Endothelial cell of umbilical vein (primary cell): ENCODE data around the gene ARHGAP21. TPM values are rescaled to one million over a fixed set of nuclear protein-coding genes. Genes with fewer than 3 reads are reported as not detected.

Experiments used
- BruUV-seq: library from RNA; stranded (reverse); fragments of 400-500 nt; replicated peaks from 2 replicates; lab custom pipeline; 2021; lab: Mats Ljungman, UMichigan
- CTCF ChIA-PET: fragments of 300-600, 350-600 bp; sonication (Branson Sonifier 250); formaldehyde crosslinking; loops from one replicate; lab custom pipeline; 2021; ENCODE audit warnings: antibody characterized with exemption, inconsistent platforms; lab: Charles Lee
- POLR2A ChIA-PET: fragments of 300-600, 350-600 bp; sonication (Branson Sonifier 250); formaldehyde crosslinking; loops from one replicate; lab custom pipeline; 2021; ENCODE audit warnings: antibody characterized with exemption, inconsistent platforms; lab: Charles Lee
- DNase-seq: peaks from one replicate; pipeline ENCODE4 v3.0.0-alpha.2; 2011; ENCODE audit warnings: low read depth, low spot score
- FAIRE-seq: peaks from 2 replicates; lab custom pipeline; 2011; peaks lifted over from hg19 to GRCh38; lab: Jason Lieb, UNC
- H2AFZ ChIP-seq: 2 replicates; pipeline ENCODE4 v1.6.0; 2012; ENCODE audit warnings: low read depth, low read length, control low read depth, inconsistent platforms
- H3K27ac ChIP-seq: 2 replicates; pipeline ENCODE4 v1.5.1; 2011; ENCODE audit warnings: low read depth, mild to moderate bottlenecking, control low read depth, low read length, moderate library complexity; ENCODE audit not compliant: insufficient read depth
- H3K27me3 ChIP-seq, 2 experiments: 2 replicates each; pipeline versions ENCODE4 v1.6.0 to v1.6.1; 2011; ENCODE audit warnings: low read length in 2 of 2, mixed read lengths in 1 of 2; ENCODE audit not compliant: control insufficient read depth in 2 of 2, insufficient read depth in 2 of 2
- H3K36me3 ChIP-seq, 2 experiments: 2 replicates in 1 of 2; 3 replicates in 1 of 2; pipeline ENCODE4 v1.5.1; 2011; ENCODE audit warnings: low read length in 2 of 2, mild to moderate bottlenecking in 1 of 2, moderate library complexity in 1 of 2; ENCODE audit not compliant: control insufficient read depth in 2 of 2, insufficient read depth in 2 of 2; ENCODE audit errors: extremely low read depth in 1 of 2
- H3K4me1 ChIP-seq: 3 replicates; pipeline ENCODE4 v1.5.1; 2011; ENCODE audit warnings: mild to moderate bottlenecking, low read length; ENCODE audit not compliant: control insufficient read depth, insufficient read depth; ENCODE audit errors: extremely low read depth
- H3K4me2 ChIP-seq: 2 replicates; pipeline ENCODE4 v1.6.1; 2011; ENCODE audit warnings: low read length, control low read depth, mixed read lengths; ENCODE audit not compliant: insufficient read depth
- H3K4me3 ChIP-seq, 3 experiments: fragments of 200-600 bp in 1 of 3; sonication (generic), shearing (Covaris generic) in 1 of 3; replicated peaks in 1 of 3; 2 replicates each; pipeline ENCODE4 v1.5.1; 2011 to 2016; ENCODE audit warnings: control low read depth in 3 of 3, low read length in 3 of 3, mild to moderate bottlenecking in 2 of 3, inconsistent platforms in 1 of 3, low read depth in 1 of 3, moderate library complexity in 1 of 3; ENCODE audit not compliant: insufficient read depth in 1 of 3
- H3K79me2 ChIP-seq: 2 replicates; pipeline ENCODE4 v1.6.0; 2012; ENCODE audit warnings: low read length, inconsistent platforms; ENCODE audit not compliant: control insufficient read depth, insufficient read depth
- H3K9ac ChIP-seq: replicated peaks from 2 replicates; pipeline ENCODE3; 2011; ENCODE audit warnings: low read length, control low read depth; ENCODE audit not compliant: insufficient read depth; ENCODE audit errors: extremely low read depth
- H3K9me1 ChIP-seq: replicated peaks from 3 replicates; pipeline ENCODE4 v1.6.0; 2011; ENCODE audit warnings: mild to moderate bottlenecking, low read length; ENCODE audit not compliant: control insufficient read depth, insufficient read depth; ENCODE audit errors: extremely low read depth
- H3K9me3 ChIP-seq: replicated peaks from 2 replicates; pipeline ENCODE4 v1.5.1; 2012; ENCODE audit warnings: low read length, inconsistent platforms; ENCODE audit not compliant: control insufficient read depth, insufficient read depth
- H4K20me1 ChIP-seq: replicated peaks from 2 replicates; pipeline ENCODE3; 2011; ENCODE audit warnings: mild to moderate bottlenecking, low read length; ENCODE audit not compliant: control insufficient read depth, insufficient read depth; ENCODE audit errors: extremely low read depth
- EZH2 ChIP-seq: IDR thresholded peaks from 2 replicates; pipeline ENCODE4 v1.6.1; 2012; ENCODE audit warnings: borderline replicate concordance, low read depth, mild to moderate bottlenecking, moderate library complexity, low read length, inconsistent platforms; ENCODE audit not compliant: severe bottlenecking
- FOS ChIP-seq: IDR thresholded peaks from 2 replicates; pipeline ENCODE4 v1.6.1; 2011; ENCODE audit warnings: mild to moderate bottlenecking, low read length, moderate library complexity, borderline replicate concordance; ENCODE audit not compliant: insufficient read depth
- GATA2 ChIP-seq: IDR thresholded peaks from 2 replicates; pipeline ENCODE4 v1.7.0; 2011; ENCODE audit warnings: low read depth, mild to moderate bottlenecking, moderate library complexity, mixed read lengths, low read length; ENCODE audit not compliant: insufficient read length, insufficient read depth
- JUN ChIP-seq: IDR thresholded peaks from 2 replicates; pipeline ENCODE4 v1.6.1; 2011; ENCODE audit warnings: borderline replicate concordance, low read depth; ENCODE audit not compliant: insufficient read length, insufficient read depth
- MYC ChIP-seq: IDR thresholded peaks from one replicate; pipeline ENCODE4 v1.6.1; 2011; ENCODE audit warnings: mild to moderate bottlenecking, low read depth, low read length
- POLR2A ChIP-seq: IDR thresholded peaks from 2 replicates; pipeline ENCODE4 v1.6.1; 2012; ENCODE audit warnings: low read depth, mild to moderate bottlenecking, control low read depth, low read length
- POLR2AphosphoS5 ChIP-seq: IDR thresholded peaks from 2 replicates; pipeline ENCODE4 v1.6.1; 2012; ENCODE audit warnings: low read depth, mild to moderate bottlenecking, control low read depth, low read length, moderate library complexity; ENCODE audit not compliant: insufficient read depth
- dilution Hi-C: fragments of 300-500 bp; cut with MboI; formaldehyde crosslinking; loops from one replicate; pipeline ENCODE4 v1.15.0; 2019; ENCODE audit warnings: low sequenced_read_pairs; ENCODE audit not compliant: extremely low pct_ligation_motif_present
- intact Hi-C: fragments of 100-400 bp; cut with micrococcal nuclease; formaldehyde crosslinking; loops from one replicate; pipeline ENCODE4 v1.10.0; 2022
- polyA plus RNA-seq, 4 experiments: library from polyadenylated mRNA; depleted of rRNA in 3 of 4; stranded (reverse) in 3 of 4; unstranded in 1 of 4; fragments of >200 nt; gene quantifications; 2 replicates each; pipeline versions ENCODE4 v1.2.1 to v1.2.3, GENCODE V29; 2011 to 2012; ENCODE audit warnings: missing spikeins in 1 of 4
- total RNA-seq: library from RNA; stranded (reverse); gene quantifications from 2 replicates; pipeline ENCODE4 v1.2.3, GENCODE V29; 2021
- TF ChIP-seq, protein P1 (sequence below): IDR thresholded peaks from 2 replicates; pipeline ENCODE4 v1.6.1; 2011; ENCODE audit not compliant: insufficient read depth, insufficient read length
- TF ChIP-seq, protein P2 (sequence below), 2 donors: IDR thresholded peaks; 1 replicate in 1 of 2; 2 replicates in 1 of 2; pipeline ENCODE4 v1.5.1; 2011; ENCODE audit warnings: low read length in 2 of 2, mild to moderate bottlenecking in 2 of 2, moderate library complexity in 2 of 2, control low read depth in 1 of 2, inconsistent platforms in 1 of 2, low read depth in 1 of 2; ENCODE audit not compliant: insufficient read depth in 1 of 2; ENCODE audit errors: extremely low read depth in 1 of 2

ARHGAP21 gene
- total and polyA plus RNA-seq, 2 donors (not counting 3 experiments of a cell fraction or from before 2014, with no cell fraction given) = 29.5 to 97.8 TPM

DNA sequence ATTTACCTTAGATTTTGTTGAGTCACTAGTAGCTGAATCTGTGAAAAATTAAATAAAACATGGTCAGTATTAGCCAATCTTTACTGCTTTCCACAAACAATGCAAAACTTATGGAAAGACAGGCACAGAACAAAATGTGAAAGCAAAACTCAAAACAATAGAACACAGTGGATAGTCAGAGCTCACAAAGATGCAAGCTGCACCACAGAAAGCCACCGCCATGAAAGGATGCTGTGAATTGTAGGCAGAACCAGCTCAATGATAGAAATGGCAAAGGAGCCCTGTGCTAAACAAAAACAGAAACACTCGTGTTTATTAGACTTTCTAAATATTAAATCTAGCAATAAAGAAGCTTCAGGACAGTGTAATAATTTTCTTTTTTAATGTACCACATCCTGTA lies 134.4 kb downstream of the ARHGAP21 start:
- CTCF ChIA-PET = no interaction called here
- BruUV-seq = no TSS peak
- Histone ChIP-seq H3K27ac (no peak overlapping the region), H3K9me3 (no peaks in the 10 kb centered on the region), H3K79me2 (no peaks in the 10 kb centered on the region), H3K4me3 (no peak overlapping the region), H3K9me1 (no peaks in the 10 kb centered on the region), H3K4me1 (no peaks in the 10 kb centered on the region), H3K4me2 (no peak overlapping the region), H2AFZ (no peak overlapping the region), H4K20me1 (no peaks in the 10 kb centered on the region), H3K36me3 (peaks cover 15 to 28% of the 10 kb centered on the region in 2 experiments), H3K27me3 (no peaks in the 10 kb centered on the region), H3K9ac (no peak overlapping the region)
- DNase-seq (no peak), FAIRE-seq (no peak)
- TF ChIP-seq FOS = no peak
- no peak for TF ChIP-seq GATA2
- TF ChIP-seq POLR2A = no peak
- TF ChIP-seq POLR2AphosphoS5 = no peak
- no peak for TF ChIP-seq MYC
- TF ChIP-seq, protein P1, sequence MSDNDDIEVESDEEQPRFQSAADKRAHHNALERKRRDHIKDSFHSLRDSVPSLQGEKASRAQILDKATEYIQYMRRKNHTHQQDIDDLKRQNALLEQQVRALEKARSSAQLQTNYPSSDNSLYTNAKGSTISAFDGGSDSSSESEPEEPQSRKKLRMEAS = no peak
- no peak for TF ChIP-seq EZH2
- TF ChIP-seq JUN = no peak
- TF ChIP-seq, protein P2, sequence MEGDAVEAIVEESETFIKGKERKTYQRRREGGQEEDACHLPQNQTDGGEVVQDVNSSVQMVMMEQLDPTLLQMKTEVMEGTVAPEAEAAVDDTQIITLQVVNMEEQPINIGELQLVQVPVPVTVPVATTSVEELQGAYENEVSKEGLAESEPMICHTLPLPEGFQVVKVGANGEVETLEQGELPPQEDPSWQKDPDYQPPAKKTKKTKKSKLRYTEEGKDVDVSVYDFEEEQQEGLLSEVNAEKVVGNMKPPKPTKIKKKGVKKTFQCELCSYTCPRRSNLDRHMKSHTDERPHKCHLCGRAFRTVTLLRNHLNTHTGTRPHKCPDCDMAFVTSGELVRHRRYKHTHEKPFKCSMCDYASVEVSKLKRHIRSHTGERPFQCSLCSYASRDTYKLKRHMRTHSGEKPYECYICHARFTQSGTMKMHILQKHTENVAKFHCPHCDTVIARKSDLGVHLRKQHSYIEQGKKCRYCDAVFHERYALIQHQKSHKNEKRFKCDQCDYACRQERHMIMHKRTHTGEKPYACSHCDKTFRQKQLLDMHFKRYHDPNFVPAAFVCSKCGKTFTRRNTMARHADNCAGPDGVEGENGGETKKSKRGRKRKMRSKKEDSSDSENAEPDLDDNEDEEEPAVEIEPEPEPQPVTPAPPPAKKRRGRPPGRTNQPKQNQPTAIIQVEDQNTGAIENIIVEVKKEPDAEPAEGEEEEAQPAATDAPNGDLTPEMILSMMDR (IDR thresholded peaks at IDR 0.05; ENCODE audit: extremely low read depth in 1 of 2, insufficient read depth in 1 of 2, low read depth in 1 of 2, low read length in 2 of 2) = no peak
- dilution Hi-C loops = no loop called here
- intact Hi-C loops = no loop called here
- POLR2A ChIA-PET = no interaction called here
